ENCODE measurements around the gene ARL5B. TPM values are rescaled to one million over a fixed set of nuclear protein-coding genes. Genes with fewer than 3 reads are reported as not detected.

Gene ARL5B
- total RNA-seq, 2 experiments from 2014 or later, result 13.8 to 14.1 TPM

GRCh38 chr10:18660816-18661431, 1.7 kb downstream of the ARL5B start:
- Mint-ChIP-seq H3K4me3 (peak overlapping the region; percentile 93), H3K27ac (peak overlapping the region; percentile 5), H3K36me3 (ENCODE audit: low read depth) (peaks cover 13% of the 10 kb centered on the region), H3K4me1 (ENCODE audit: low read depth) (peaks cover 49% of the 10 kb centered on the region), H3K9me3 (no peaks in the 10 kb centered on the region), H3K27me3 (ENCODE audit: low read depth) (no peaks in the 10 kb centered on the region)
- intact Hi-C loops (cut with micrococcal nuclease), result no loop called here
- CTCF ChIA-PET, result no interaction called here
- DNase-seq, result no peak

DNA sequence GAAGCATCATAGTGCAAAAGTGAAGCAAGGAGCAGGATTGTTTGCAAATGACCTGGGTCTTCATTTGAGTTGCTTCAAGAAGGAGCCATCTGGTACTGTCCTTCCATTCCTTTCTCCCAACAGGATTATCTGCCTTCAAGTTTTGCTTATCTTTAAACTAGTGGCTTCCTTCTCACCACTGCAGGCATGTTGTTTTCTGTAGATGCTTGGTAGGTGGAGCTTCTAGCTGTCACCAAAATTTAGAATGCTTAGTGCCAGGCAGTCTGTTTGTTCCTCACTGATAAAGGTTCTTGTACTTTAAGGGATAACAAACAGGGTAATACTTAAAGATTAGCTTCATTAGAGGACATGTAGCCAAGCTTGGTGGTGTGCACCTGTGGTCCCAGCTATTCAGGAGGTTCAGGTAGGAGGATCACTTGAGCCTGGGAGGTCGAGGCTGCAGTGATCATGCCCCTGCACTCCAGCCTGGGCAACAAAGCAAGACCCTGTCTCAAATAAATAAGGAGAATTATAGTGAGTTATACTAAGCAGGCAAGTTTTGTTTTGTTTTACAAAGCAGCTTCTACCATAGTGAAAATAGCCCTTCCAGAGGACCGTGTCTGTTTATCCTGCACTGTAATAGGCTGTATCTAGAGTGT, 5.7 kb downstream of the ARL5B start:
- H3K9me3 Mint-ChIP-seq, result no peaks in the 10 kb centered on the region
- CTCF ChIA-PET, result no interaction called here
- peaks cover 16% of the 10 kb centered on the region for H3K36me3 Mint-ChIP-seq (ENCODE audit: low read depth)
- no peak for DNase-seq
- H3K4me3 Mint-ChIP-seq, result no peak overlapping the region
- no peak overlapping the region for H3K27ac Mint-ChIP-seq
- intact Hi-C loops (cut with micrococcal nuclease), result no loop called here
- H3K27me3 Mint-ChIP-seq (ENCODE audit: low read depth), result no peaks in the 10 kb centered on the region
- H3K4me1 Mint-ChIP-seq (ENCODE audit: low read depth), result peaks cover 46% of the 10 kb centered on the region

- DNase-seq, result no peak
- Mint-ChIP-seq H3K4me3 (no peak overlapping the region), H3K9me3 (no peaks in the 10 kb centered on the region), H3K36me3 (ENCODE audit: low read depth) (peaks cover 21% of the 10 kb centered on the region), H3K27ac (no peak overlapping the region), H3K4me1 (ENCODE audit: low read depth) (peaks cover 43% of the 10 kb centered on the region), H3K27me3 (ENCODE audit: low read depth) (no peaks in the 10 kb centered on the region)
- intact Hi-C loops (cut with micrococcal nuclease), result no loop called here
- CTCF ChIA-PET, result no interaction called here
Measured at GRCh38 chr10:18665815-18666558, 6.8 kb downstream of the ARL5B start.

DNA sequence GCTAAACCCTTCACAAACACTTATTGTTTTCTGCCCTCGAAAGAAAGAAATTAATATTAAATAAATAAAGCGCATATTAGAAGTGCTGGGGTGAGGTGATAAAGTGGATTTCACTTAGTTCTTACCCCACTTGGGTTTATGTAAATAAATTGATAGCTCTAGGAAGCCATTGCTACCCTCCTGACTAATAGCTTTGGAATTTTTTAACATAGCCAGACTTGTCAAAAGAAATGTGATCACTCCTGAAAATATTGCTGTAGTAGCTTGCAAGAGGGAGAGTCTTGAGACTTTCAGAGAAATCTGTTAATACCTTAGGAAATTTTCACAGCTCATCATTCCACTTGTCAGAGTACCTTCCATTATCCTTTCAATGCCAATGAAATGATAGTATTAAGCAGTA, 7.6 kb downstream of the ARL5B start:
- Mint-ChIP-seq H3K27ac (no peak overlapping the region), H3K36me3 (ENCODE audit: low read depth) (peaks cover 18% of the 10 kb centered on the region), H3K4me3 (no peak overlapping the region), H3K9me3 (no peaks in the 10 kb centered on the region), H3K27me3 (ENCODE audit: low read depth) (no peaks in the 10 kb centered on the region), H3K4me1 (ENCODE audit: low read depth) (peaks cover 35% of the 10 kb centered on the region)
- CTCF ChIA-PET, result interaction anchor here (0.7 kb wide), 2 partner anchors 8 to 18 kb away, joined by 3 read pairs; no protein-coding TSS in a partner anchor
- DNase-seq, result no peak
- intact Hi-C loops (cut with micrococcal nuclease), result no loop called here

DNA sequence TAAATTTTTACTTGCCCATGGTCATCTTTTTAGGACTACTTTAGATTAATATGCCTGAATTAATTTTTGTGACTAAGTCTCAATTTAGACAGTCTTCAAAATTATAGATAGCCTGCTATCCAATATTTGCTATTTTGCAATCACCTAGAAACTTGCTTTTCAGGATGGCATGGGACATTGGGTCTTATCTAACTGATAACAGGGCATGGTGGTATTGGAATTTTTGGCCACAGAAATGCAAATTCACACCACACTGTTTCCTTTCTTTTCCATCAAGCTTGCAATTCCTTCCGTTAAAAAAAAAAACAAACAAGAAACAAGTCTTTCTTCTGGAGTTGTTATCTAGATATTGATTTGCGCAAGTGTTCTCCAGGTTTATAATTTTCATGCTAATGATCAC, 8.8 kb downstream of the ARL5B start:
- Mint-ChIP-seq H3K4me3 (no peak overlapping the region), H3K4me1 (ENCODE audit: low read depth) (peaks cover 30% of the 10 kb centered on the region), H3K36me3 (ENCODE audit: low read depth) (peaks cover 18% of the 10 kb centered on the region), H3K9me3 (no peaks in the 10 kb centered on the region), H3K27ac (no peak overlapping the region), H3K27me3 (ENCODE audit: low read depth) (no peaks in the 10 kb centered on the region)
- DNase-seq, result no peak
- intact Hi-C loops (cut with micrococcal nuclease), result no loop called here
- CTCF ChIA-PET, result no interaction called here

GRCh38 chr10:18675086-18675801, 16.0 kb downstream of the ARL5B start:
- intact Hi-C loops (cut with micrococcal nuclease), result no loop called here
- H3K36me3 Mint-ChIP-seq (ENCODE audit: low read depth), result peaks cover 18% of the 10 kb centered on the region
- peaks cover 3% of the 10 kb centered on the region for H3K4me1 Mint-ChIP-seq (ENCODE audit: low read depth)
- CTCF ChIA-PET, result interaction anchor here (0.6 kb wide), 1 partner anchor 1412 kb away, joined by 3 read pairs; no protein-coding TSS in a partner anchor
- H3K27me3 Mint-ChIP-seq (ENCODE audit: low read depth), result no peaks in the 10 kb centered on the region
- H3K9me3 Mint-ChIP-seq, result no peaks in the 10 kb centered on the region
- no peak for DNase-seq
- no peak overlapping the region for H3K4me3 Mint-ChIP-seq
- H3K27ac Mint-ChIP-seq, result no peak overlapping the region

GRCh38 chr10:18680754-18681153, 21.5 kb downstream of the ARL5B start:
- intact Hi-C loops (cut with micrococcal nuclease), result loop anchor here (10.0 kb wide), 1 partner anchor 1104 kb away; no protein-coding TSS in a partner anchor
- CTCF ChIA-PET, result no interaction called here

DNA sequence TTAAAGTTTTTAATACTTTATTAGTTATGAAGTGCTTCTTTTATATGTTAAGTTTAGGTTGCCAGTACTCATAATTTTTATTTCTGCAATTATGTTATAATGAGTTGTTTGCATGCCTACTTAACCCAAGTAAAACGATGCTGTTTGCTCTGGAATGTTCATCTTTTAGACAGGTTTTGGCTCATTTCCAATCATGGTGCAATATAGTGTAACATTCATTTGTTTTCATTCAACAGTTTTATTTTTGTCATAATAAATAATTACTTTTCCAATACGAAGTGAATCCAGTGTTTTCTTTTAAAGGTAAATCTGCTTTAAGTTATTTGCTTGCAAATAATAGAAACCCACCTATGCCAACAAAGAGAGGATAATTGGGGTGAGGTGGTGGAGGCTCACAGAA, 22.1 kb downstream of the ARL5B start:
- H3K9me3 Mint-ChIP-seq, result no peaks in the 10 kb centered on the region
- H3K4me1 Mint-ChIP-seq (ENCODE audit: low read depth), result peaks cover 5% of the 10 kb centered on the region
- CTCF ChIA-PET, result no interaction called here

More at GRCh38 chr10:18680754-18681153, 21.5 kb downstream of the ARL5B start:
- H3K4me3 Mint-ChIP-seq, result no peak overlapping the region
- H3K9me3 Mint-ChIP-seq, result no peaks in the 10 kb centered on the region
- peaks cover 5% of the 10 kb centered on the region for H3K4me1 Mint-ChIP-seq (ENCODE audit: low read depth)
- peaks cover 8% of the 10 kb centered on the region for H3K36me3 Mint-ChIP-seq (ENCODE audit: low read depth)
- H3K27me3 Mint-ChIP-seq (ENCODE audit: low read depth), result no peaks in the 10 kb centered on the region
- DNase-seq, result no peak
- no peak overlapping the region for H3K27ac Mint-ChIP-seq

DNA sequence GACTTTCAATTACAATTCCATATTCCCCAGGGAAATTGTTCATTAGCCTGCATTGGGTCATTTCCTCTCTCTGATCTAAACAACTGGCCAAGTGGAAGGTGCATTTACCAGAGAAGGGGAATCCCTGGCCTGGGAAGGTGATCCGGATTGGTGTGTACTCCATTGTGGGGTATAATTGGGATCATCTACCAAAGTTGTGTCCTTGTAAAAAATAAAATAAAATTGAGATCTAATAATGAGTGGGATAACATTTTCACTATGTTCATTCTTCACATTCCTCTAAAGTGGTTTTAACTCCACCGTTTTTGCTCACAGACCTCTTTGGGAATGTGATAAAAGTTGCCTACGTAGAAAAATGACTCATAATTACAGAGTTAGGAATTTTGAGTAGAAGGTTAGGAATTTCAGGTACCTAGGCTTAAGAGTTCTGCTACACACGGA, 22.8 kb downstream of the ARL5B start:
- H3K36me3 Mint-ChIP-seq (ENCODE audit: low read depth), result peaks cover 8% of the 10 kb centered on the region
- H3K27me3 Mint-ChIP-seq (ENCODE audit: low read depth), result no peaks in the 10 kb centered on the region
- H3K4me1 Mint-ChIP-seq (ENCODE audit: low read depth), result peaks cover 5% of the 10 kb centered on the region
- no peak for DNase-seq
- CTCF ChIA-PET, result no interaction called here
- H3K9me3 Mint-ChIP-seq, result no peaks in the 10 kb centered on the region
- no peak overlapping the region for H3K4me3 Mint-ChIP-seq
- no peak overlapping the region for H3K27ac Mint-ChIP-seq
- intact Hi-C loops (cut with micrococcal nuclease), result loop anchor here (10.0 kb wide), 1 partner anchor 1103 kb away; no protein-coding TSS in a partner anchor

More for the DNA sequence above, 22.1 kb downstream of the ARL5B start:
- H3K27me3 Mint-ChIP-seq (ENCODE audit: low read depth), result no peaks in the 10 kb centered on the region
- DNase-seq, result no peak
- H3K36me3 Mint-ChIP-seq (ENCODE audit: low read depth), result peaks cover 8% of the 10 kb centered on the region
- H3K4me3 Mint-ChIP-seq, result no peak overlapping the region
- intact Hi-C loops (cut with micrococcal nuclease), result loop anchor here (10.0 kb wide), 1 partner anchor 1103 kb away; no protein-coding TSS in a partner anchor
- no peak overlapping the region for H3K27ac Mint-ChIP-seq

DNA sequence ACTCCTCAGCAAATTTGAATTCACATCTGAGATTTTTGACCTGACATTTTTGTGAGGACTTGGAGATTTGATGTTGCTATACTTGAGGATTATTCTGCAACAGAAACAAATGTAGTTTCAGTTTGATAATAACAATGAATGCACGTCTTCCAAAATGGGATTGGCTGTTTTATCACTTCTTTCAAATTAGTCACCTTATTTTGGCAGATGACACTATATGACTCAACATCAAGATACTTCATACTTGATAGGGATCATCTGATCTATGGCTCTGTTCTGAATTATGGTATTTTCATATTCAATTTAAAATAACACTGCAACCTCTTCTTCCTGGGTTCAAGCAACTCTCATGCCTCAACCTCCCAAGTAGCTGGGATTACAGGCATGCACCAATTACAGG, 24.2 kb downstream of the ARL5B start:
- no peak overlapping the region for H3K27ac Mint-ChIP-seq
- H3K4me1 Mint-ChIP-seq (ENCODE audit: low read depth), result peaks cover 5% of the 10 kb centered on the region
- no peaks in the 10 kb centered on the region for H3K27me3 Mint-ChIP-seq (ENCODE audit: low read depth)
- H3K36me3 Mint-ChIP-seq (ENCODE audit: low read depth), result peaks cover 8% of the 10 kb centered on the region
- no peaks in the 10 kb centered on the region for H3K9me3 Mint-ChIP-seq
- CTCF ChIA-PET, result no interaction called here
- no peak for DNase-seq
- intact Hi-C loops (cut with micrococcal nuclease), result loop anchor here (10.0 kb wide), 1 partner anchor 1101 kb away; no protein-coding TSS in a partner anchor
- no peak overlapping the region for H3K4me3 Mint-ChIP-seq

DNA sequence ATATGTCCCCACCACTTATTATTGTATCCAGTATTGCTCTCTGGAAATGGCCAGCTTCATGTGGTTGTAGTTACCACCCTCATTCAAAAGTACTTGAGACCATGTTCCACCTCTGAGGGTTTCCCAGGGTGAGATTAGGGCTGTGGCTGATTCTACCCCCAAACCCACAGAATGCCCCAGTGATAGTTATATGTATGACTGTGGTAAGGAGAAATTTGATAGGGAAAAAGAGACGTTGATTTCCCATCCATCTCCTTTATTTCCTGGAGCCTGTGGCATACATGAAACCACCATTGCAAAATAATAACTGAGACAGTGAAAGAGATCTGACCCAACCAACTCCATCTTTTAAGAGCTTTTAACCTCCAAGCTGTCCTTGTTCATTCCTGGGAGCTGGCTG, 25.2 kb downstream of the ARL5B start:
- H3K36me3 Mint-ChIP-seq (ENCODE audit: low read depth), result peaks cover 6% of the 10 kb centered on the region
- peaks cover 2% of the 10 kb centered on the region for H3K27me3 Mint-ChIP-seq (ENCODE audit: low read depth)
- H3K4me3 Mint-ChIP-seq, result no peak overlapping the region
- H3K9me3 Mint-ChIP-seq, result no peaks in the 10 kb centered on the region
- H3K27ac Mint-ChIP-seq, result no peak overlapping the region
- intact Hi-C loops (cut with micrococcal nuclease), result loop anchor here (10.0 kb wide), 1 partner anchor 1100 kb away; no protein-coding TSS in a partner anchor
- H3K4me1 Mint-ChIP-seq (ENCODE audit: low read depth), result peaks cover 5% of the 10 kb centered on the region
- no peak for DNase-seq
- CTCF ChIA-PET, result no interaction called here

DNA sequence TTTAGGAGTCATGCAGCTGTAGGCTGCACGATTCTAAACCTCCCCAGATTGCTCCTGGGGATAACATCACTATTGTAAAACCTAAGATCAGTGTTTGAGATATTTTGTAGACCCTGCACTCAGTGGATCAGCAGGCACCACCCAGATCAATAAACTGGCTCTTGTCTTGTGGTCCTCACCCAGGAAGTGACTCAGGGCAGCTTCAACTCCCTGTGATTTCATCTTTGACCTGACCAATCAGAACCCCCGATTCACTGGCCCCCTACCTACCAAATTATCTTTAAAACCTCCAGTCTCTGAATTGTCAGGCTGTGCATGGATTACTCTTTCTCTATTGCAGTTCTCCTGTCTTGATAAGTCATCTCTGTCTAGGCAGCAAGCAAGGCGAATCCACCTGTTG, 25.7 kb downstream of the ARL5B start:
- peaks cover 2% of the 10 kb centered on the region for H3K27me3 Mint-ChIP-seq (ENCODE audit: low read depth)
- H3K9me3 Mint-ChIP-seq, result no peaks in the 10 kb centered on the region
- peaks cover 6% of the 10 kb centered on the region for H3K36me3 Mint-ChIP-seq (ENCODE audit: low read depth)
- intact Hi-C loops (cut with micrococcal nuclease), result loop anchor here (10.0 kb wide), 1 partner anchor 1100 kb away; no protein-coding TSS in a partner anchor
- H3K27ac Mint-ChIP-seq, result no peak overlapping the region
- peak; percentile 4 for DNase-seq
- CTCF ChIA-PET, result no interaction called here
- H3K4me1 Mint-ChIP-seq (ENCODE audit: low read depth), result peaks cover 5% of the 10 kb centered on the region
- no peak overlapping the region for H3K4me3 Mint-ChIP-seq
